ENCODE measurements around the gene CFAP99. TPM values are rescaled to one million over a fixed set of nuclear protein-coding genes. Genes with fewer than 3 reads are reported as not detected.

Gene CFAP99
- total and polyA plus RNA-seq, 9 of the 15 experiments (the other 6 are each of a cell fraction or from before 2014, with no cell fraction given) = 0.07 to 0.18 (median 0.09) TPM; not detected in 6

- TF ChIP-seq ATF1 (CRISPR knock-in tag; IDR thresholded peaks at IDR 0.05) (no peak), ATF1 (tag; IDR thresholded peaks at IDR 0.05) (peak; percentile 37; the same call in 1 of the 2 replicates), ETV1 (tag; conservative IDR thresholded peaks at IDR 0.05; ENCODE audit: low read depth) (peak; percentile 71), ZKSCAN3 (CRISPR knock-in tag; IDR thresholded peaks at IDR 0.05) (no peak), TSC22D4 (tag; IDR thresholded peaks at IDR 0.05) (no peak), KAT8 (IDR thresholded peaks at IDR 0.05; ENCODE audit: low read depth) (no peak), MCM3 (IDR thresholded peaks at IDR 0.05) (no peak), CTBP1 (IDR thresholded peaks at IDR 0.05; ENCODE audit: borderline replicate concordance) (0 out of 2 replicates have a peak, but pooled peaks have one; percentile 30), ZSCAN32 (CRISPR knock-in tag; IDR thresholded peaks at IDR 0.05) (no peak), FOXA3 (CRISPR knock-in tag; conservative IDR thresholded peaks at IDR 0.05 in 1 of 2, IDR thresholded peaks at IDR 0.05 in 1 of 2) (no peak), ZNF41 (CRISPR knock-in tag; conservative IDR thresholded peaks at IDR 0.05) (no peak), HOXB6 (CRISPR knock-in tag; IDR thresholded peaks at IDR 0.05; ENCODE audit: borderline replicate concordance) (no peak), GTF2F1 (IDR thresholded peaks at IDR 0.05; ENCODE audit: low read depth, low read length) (no peak), TFAP4 (CRISPR knock-in tag; IDR thresholded peaks at IDR 0.05; ENCODE audit: borderline replicate concordance) (peak; percentile 34; the same call in 1 of the 2 replicates), ZC3H11A (IDR thresholded peaks at IDR 0.05; ENCODE audit: low read depth, low read length) (no peak), DACH1 (IDR thresholded peaks at IDR 0.05; ENCODE audit: partially characterized antibody) (no peak), BCOR (IDR thresholded peaks at IDR 0.05) (no peak), ASH1L (IDR thresholded peaks at IDR 0.05; ENCODE audit: borderline replicate concordance, low read depth, partially characterized antibody) (no peak), FOXK1 (CRISPR knock-in tag; IDR thresholded peaks at IDR 0.05; ENCODE audit: borderline replicate concordance) (no peak), ZBTB5 (IDR thresholded peaks at IDR 0.05) (no peak), TCF7 (IDR thresholded peaks at IDR 0.05; ENCODE audit: borderline replicate concordance) (no peak), PHF8 (IDR thresholded peaks at IDR 0.05; ENCODE audit: borderline replicate concordance, low read length) (peak; percentile 32; the same call in 1 of the 2 replicates), GATAD2B (IDR thresholded peaks at IDR 0.05; ENCODE audit: borderline replicate concordance) (no peak), ZNF77 (CRISPR knock-in tag; IDR thresholded peaks at IDR 0.05) (no peak)
- TF ChIP-seq, protein P1, sequence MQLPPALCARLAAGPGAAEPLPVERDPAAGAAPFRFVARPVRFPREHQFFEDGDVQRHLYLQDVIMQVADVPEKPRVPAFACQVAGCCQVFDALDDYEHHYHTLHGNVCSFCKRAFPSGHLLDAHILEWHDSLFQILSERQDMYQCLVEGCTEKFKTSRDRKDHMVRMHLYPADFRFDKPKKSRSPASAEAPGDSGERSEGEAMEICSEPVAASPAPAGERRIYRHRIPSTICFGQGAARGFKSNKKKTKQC (CRISPR knock-in tag; IDR thresholded peaks at IDR 0.05) = no peak
- TF ChIP-seq, protein P2, sequence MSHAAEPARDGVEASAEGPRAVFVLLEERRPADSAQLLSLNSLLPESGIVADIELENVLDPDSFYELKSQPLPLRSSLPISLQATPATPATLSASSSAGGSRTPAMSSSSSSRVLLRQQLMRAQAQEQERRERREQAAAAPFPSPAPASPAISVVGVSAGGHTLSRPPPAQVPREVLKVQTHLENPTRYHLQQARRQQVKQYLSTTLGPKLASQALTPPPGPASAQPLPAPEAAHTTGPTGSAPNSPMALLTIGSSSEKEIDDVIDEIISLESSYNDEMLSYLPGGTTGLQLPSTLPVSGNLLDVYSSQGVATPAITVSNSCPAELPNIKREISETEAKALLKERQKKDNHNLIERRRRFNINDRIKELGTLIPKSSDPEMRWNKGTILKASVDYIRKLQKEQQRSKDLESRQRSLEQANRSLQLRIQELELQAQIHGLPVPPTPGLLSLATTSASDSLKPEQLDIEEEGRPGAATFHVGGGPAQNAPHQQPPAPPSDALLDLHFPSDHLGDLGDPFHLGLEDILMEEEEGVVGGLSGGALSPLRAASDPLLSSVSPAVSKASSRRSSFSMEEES (CRISPR knock-in tag; IDR thresholded peaks at IDR 0.05) = no peak
Measured at GRCh38 chr4:2393353-2394270, 25.1 kb upstream of the CFAP99 start (continued).

All from K562 (cell line).